ENCODE data around the gene TJP3. TPM values are rescaled to one million over a fixed set of nuclear protein-coding genes. Genes with fewer than 3 reads are reported as not detected.
"Not testable (repeated sequence)": the region's sequence is repeated elsewhere in the genome, so short reads cannot be mapped to it uniquely, and the experiment has no call there.

The TJP3 gene
- total RNA-seq, 1 donor from 2014 or later, result 40.9 TPM

DNA sequence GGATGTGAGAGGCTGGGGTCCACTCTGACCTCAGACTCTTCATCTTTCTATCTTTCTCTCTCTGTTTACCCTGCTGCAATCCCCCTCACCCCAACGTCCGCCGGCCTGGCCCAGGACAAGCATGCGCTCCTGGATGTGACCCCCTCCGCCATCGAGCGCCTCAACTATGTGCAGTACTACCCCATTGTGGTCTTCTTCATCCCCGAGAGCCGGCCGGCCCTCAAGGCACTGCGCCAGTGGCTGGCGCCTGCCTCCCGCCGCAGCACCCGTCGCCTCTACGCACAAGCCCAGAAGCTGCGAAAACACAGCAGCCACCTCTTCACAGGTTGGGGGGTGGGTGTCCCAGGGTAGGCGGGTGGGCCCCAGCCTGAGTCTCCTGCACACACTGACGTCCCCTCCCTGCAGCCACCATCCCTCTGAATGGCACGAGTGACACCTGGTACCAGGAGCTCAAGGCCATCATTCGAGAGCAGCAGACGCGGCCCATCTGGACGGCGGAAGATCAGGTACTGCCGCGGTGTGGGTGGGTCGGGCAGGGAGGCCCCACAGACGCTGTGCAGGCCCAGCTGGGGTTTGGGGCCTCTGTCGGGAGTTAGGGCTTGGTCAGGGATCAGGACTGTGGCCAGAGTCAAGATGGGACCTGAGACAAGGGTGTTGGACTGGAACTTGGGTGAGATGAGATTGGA is 38.3 kb downstream of the TJP3 start:
- ATAC-seq, result no peak

DNA sequence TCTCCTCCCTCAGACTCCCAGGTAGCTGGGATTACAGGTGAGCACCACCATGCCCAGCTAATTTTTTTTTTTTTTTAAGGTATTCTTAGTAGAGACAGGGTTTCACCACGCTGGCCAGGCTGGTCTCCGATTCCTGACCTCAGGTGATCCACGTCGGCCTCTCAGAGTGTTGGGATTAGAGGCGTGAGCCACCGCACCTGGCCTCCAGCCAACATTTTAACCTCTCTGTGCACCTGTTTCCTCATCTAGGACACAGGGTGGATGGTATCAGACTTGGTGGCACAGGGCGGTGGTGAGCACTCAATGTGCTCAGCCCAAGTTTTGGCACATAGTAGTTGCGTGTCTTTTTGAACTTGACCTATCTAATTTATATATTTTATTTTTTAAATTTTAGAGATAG is 40.8 kb downstream of the TJP3 start:
- peak; percentile 39 for ATAC-seq

GRCh38 chr19:3750211-3750610 is 42.0 kb downstream of the TJP3 start:
- ATAC-seq, result no peak

GRCh38 chr19:3751236-3751635 is 43.1 kb downstream of the TJP3 start:
- no peak for ATAC-seq

DNA sequence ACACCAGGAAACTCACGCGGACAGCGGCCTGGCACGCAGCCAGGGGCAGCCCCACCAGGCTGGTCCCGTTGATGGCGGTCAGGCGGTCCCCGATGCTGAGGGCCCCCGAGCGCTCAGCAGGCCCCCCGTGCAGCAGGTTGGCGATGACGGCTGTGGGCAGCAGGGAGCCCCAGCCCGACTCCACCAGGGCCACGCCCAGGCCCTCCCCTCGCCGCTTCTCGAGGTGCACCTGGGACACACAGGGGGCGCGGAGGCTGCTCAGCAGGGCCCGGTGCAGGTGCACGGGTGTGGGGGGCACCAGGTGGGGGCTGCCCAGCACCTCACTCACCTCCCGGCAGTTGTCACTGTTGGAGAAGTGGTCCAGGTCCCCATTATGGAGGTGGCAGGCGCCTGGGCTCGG is 44.3 kb downstream of the TJP3 start:
- ATAC-seq, result no peak

- ATAC-seq, result peak; percentile 7
Observed at GRCh38 chr19:3753631-3754410, 45.6 kb downstream of the TJP3 start.

DNA sequence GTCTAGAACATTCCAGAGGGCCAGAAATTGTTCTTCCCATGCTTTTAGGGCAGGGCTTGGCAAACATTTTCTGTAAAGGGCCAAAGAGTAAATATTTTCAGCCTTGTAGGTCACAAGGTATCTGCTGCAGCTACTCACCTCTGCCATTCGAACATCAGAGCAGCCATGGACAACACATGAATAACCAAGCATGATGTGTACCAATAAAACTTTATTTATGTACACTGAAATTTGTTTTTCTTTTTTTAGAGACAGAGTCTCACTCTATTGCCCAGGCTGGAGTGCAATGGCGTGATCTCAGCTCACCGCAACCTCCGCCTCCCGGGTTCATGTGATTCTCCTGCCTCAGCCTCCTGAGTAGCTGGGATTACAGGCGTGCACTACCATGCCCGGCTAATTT is 49.5 kb downstream of the TJP3 start:
- ATAC-seq, result not testable (repeated sequence)

DNA sequence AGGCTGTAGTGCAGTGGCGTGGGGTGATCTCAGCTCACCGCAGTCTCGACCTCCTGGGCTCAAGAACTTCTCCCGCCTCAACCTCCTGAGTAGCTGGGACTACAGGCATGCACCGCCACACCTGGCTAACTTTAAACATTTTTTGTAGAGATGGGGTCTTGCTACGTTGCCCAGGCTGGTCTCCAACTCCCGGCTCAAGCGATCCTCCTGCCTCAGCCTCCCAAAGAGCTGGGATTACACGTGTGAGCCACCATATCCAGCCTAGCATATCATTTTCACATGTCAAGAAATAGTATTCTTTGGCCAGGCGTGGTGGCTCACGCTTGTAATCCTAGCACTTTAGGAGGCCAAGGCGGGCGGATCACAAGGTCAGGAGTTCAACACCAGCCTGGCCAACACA is 50.1 kb downstream of the TJP3 start:
- not testable (repeated sequence) for ATAC-seq

DNA sequence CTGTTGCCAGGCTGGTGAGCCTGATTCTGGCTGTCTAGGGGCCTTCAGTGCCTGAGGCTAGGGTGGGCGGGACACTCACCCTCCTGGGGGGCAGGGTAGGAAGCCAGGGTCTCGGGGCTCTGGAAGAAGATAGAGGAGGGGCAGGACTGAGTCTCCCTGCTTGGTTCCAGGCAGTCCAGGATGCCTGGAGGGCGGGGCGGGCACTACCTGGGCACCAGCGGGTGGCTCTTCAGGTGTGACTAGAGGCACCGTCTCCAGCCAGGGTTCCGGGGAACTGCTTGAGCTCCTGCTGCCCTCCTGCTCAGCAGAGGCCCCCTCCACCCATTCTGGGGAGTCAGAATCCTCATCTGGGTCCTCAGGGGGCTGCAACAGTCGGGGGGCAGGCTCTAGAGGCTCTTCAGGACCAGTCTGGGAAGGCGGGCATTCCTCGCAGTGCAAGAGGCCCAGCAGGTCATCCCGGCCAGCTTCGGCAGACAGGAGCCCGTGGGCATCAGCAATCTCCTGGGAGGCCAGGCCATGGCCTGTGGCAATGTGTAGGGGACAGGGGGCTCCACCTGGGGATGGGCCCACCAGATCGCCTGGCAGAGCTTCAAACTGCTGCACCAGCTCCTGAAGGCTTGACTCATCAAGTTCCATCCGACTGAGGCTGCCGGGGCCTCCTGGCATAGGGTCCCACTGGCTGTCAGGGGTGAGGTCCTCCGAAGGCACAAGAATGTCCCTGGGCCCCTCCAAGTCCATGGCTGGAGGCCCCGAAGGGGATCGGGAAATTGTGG is 51.5 kb downstream of the TJP3 start:
- ATAC-seq, result no peak

DNA sequence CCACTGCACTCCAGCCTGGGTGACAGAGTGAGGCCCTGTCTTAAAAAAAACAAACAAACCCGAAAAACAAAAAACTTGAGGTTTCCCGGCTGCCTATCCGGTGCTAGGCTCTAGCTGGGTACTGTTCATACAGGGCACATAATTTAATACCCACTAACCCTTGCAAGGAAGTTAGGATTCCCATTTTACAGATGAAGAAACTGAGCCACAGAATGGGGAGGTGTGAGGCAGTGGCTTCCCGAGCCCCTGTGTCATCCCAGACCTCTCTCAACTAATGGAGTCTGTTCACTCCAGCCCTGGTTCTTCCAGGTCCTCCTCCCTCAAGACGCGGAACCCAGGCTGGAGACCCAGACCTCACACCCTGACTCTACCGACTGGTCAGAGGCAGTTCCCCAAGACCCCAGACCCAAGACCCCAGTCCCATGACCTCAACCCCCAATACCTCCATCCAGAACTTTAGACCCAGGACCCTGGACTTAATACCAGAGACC is 52.7 kb downstream of the TJP3 start:
- ATAC-seq, result no peak

GRCh38 chr19:3761382-3762129 is 53.4 kb downstream of the TJP3 start, which contains the start of gene APBA3:
TSS of gene APBA3 (minus strand) at chr19:3761692. CDS start at chr19:3760264, 1,428 bp downstream.
- ATAC-seq, result peak; percentile 60

GRCh38 chr19:3762130-3762473 is 53.9 kb downstream of the TJP3 start:
- ATAC-seq, result no peak

DNA sequence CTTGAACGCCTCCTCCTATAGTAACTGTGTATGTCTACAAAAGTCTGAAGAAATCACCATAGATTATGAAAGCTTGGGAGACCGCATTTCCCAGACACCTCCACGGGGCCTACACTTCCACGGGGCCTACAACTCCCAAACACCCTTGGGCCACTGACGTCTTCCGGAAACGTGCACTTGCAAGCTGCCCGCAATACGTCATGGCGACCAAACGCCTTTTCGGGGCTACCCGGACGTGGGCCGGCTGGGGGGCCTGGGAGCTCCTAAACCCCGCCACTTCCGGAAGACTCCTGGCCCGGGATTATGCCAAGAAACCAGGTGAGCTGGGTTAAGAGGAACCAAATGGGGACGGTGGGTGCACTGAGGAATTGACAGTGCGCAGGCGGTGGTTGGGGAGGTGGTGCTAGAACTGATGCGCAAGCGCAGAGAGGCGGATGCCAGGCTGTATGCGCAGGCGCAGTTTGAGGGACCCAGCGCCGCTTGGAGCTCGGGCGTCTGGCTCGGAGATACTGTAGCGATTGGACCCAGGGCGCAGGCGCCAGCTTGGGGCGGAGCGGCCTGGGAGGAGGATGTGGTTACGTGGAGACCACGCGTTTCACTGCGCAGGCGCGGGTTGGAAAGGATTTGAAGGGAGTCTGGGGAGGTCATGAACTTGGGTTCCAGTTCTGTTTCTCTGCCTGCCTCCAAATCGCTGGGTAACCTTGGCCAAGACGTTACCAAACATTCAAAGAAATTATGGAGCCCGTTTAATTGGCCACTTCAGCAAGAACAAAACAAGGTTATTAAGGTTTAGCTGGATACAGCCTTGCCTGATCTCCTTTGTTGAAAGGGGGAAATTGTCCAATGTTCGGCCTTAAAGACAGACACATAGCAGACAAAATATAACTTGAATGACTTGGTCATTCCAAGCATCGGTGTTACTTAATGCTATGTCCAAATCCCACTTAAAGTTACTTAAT is 54.6 kb downstream of the TJP3 start, which contains the start of gene MRPL54:
MRPL54 (plus strand) TSS at position 182 of the 959 bp plus-strand sequence; CDS start at position 201, 19 bp downstream.
- peak; percentile 95 for ATAC-seq

DNA sequence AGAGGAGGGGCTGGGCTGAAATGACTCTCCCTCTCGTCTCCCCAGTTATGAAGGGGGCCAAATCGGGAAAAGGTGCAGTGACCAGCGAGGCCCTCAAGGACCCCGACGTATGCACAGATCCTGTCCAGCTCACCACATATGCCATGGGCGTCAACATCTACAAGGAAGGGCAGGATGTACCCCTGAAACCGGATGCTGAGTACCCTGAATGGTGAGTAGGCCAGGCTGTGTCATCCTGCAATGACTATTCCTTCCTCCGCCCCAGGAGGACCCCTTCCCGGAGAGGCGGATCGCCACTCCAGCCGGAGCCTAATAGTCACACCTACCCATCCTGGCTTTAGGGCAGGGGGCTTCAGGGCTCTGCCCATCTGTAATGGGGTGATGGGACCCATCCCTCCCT is 56.9 kb downstream of the TJP3 start:
- ATAC-seq, result no peak

DNA sequence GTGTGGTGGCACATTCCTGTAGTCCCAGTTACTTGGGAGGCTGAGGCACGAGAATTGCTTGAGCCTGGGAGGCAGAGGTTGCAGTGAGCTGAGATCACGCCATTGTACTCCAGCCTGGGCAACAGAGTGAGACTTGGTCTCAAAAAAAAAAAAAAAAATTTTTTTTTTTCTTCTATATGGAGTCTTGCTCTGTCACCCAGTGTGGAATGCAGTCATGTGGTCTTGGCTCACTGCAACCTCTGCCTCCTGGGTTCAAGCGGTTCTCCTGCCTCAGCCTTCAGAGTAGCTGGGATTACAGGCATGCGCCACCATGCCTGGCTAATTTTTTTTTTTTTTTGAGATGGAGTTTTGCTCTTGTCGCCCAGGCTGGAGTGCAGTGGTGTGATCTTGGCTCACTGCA is 57.6 kb downstream of the TJP3 start:
- not testable (repeated sequence) for ATAC-seq

GRCh38 chr19:3766520-3766919 is 58.3 kb downstream of the TJP3 start:
- no peak for ATAC-seq

GRCh38 chr19:3767050-3767449 is 58.9 kb downstream of the TJP3 start:
- no peak for ATAC-seq

DNA sequence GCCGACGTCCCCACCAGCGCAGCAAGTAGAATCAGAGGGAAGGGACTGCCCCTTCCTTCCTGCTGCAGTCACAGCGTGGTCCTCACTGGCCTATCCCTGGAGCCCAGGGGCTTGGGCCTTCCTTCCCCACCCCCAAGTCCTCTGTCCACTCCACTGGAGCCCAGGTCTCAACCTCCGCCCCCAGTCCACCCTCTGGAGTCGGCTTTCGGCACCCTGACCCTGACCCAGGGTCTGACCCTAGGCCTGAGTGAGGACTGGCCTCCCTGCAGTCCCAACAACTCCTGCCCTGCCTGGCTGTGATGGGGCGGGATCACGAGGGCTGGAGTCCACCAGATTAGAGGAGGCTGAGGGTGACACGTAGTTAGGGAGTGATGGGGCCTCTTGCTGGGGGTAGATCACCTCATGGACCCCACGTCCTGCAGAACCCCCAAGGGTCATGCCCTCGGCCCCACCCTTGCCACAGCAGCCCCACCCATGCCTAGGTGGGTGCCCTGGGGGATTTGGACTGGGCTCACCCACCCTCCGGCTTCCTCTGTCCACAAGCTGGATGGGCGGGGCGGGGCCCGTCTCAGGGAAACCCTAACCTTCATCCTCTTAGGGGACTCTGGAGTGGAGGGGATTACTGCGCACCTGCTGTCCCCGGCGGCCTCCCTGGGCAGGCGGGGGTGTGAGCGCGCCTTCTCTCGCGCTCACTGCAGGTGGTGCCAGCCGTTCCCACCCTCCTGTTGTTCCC is 60.0 kb downstream of the TJP3 start:
- peak; percentile 6 for ATAC-seq

DNA sequence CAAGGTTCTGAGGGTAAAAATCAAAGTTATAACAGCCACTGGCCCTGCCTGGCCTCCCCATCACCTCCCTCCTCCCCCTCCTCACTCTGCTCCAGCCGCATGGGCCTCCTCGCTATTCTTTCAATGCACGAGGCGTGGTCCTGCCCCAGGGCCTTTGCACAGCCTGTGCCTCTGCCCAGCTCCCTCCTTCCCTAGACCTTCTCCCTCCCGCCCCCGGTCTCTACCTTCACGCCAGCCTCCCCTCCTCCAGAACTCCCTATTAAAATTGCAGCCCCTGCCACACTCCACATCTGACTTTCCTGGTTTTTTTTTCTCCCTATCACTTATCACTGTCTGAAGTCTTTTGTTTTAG is 60.5 kb downstream of the TJP3 start:
- no peak for ATAC-seq

GRCh38 chr19:3769494-3769893 is 61.3 kb downstream of the TJP3 start:
- no peak for ATAC-seq
